Astrocyte (in vitro differentiated cells and primary cell): ENCODE measurements around the gene SLC1A3.

Experiments used
- CTCF ChIP-seq: IDR thresholded peaks from 2 replicates; pipeline ENCODE4 v1.5.1; 2011; ENCODE audit warnings: low read depth, mild to moderate bottlenecking, inconsistent platforms, low read length, moderate library complexity; ENCODE audit not compliant: insufficient read depth
- EZH2 ChIP-seq: IDR thresholded peaks from 2 replicates; pipeline ENCODE4 v1.6.1; 2012; ENCODE audit warnings: mild to moderate bottlenecking, low read length, inconsistent platforms; ENCODE audit not compliant: insufficient read depth

- no peak for TF ChIP-seq CTCF
- TF ChIP-seq EZH2 = no peak
Measured at GRCh38 chr5:36607114-36607571, 737 bp downstream of the SLC1A3 start.
